A549 (cell line): ENCODE results near the gene FAAP100. TPM values are rescaled to one million over a fixed set of nuclear protein-coding genes. Genes with fewer than 3 reads are reported as not detected.

Experiments
- ATAC-seq, 2 experiments: fragments of 200-7000 bp in 1 of 2; fragments of >200 bp in 1 of 2; cut with Nextera tagmentation in 1 of 2; cut with Tn5 transposase in 1 of 2; 3 replicates each; pipeline versions ENCODE4 v1.8.0 to v1.9.1; 2018 to 2020; ENCODE audit warnings: mild to moderate bottlenecking in 1 of 2, moderate library complexity in 1 of 2
- CTCF ChIA-PET: fragments of 300-600 bp; sonication (Branson Sonifier 250); formaldehyde crosslinking; extraction: SDS; loops from one replicate; lab custom pipeline; 2021; ENCODE audit warnings: antibody characterized with exemption, inconsistent platforms; lab: Yijun Ruan, JAX
- POLR2A ChIA-PET: fragments of 350-600 bp; formaldehyde crosslinking; extraction: SDS; loops from one replicate; lab custom pipeline; 2021; ENCODE audit warnings: antibody characterized with exemption, inconsistent platforms; lab: Yijun Ruan, JAX
- DNase-seq, 2 experiments: peaks; one replicate each; pipeline versions ENCODE4 v3.0.0 to v3.0.0-alpha.2; 2011 to 2016; ENCODE audit warnings: low read depth in 1 of 2, low spot score in 1 of 2
- FAIRE-seq: peaks from 2 replicates; lab custom pipeline; 2011; peaks lifted over from hg19 to GRCh38; lab: Jason Lieb, UNC
- H3K27ac ChIP-seq, 2 experiments: fragments of >200 bp; sonication (Bioruptor Twin); formaldehyde crosslinking; 3 replicates each; pipeline ENCODE4 v1.5.1; 2016 to 2017
- H3K4me1 ChIP-seq: fragments of >200 bp; sonication (Bioruptor Twin); formaldehyde crosslinking; 3 replicates; pipeline ENCODE4 v1.6.1; 2016
- H3K4me2 ChIP-seq: fragments of >200 bp; sonication (Bioruptor Twin); formaldehyde crosslinking; 3 replicates; pipeline ENCODE4 v1.6.1; 2016
- H3K4me3 ChIP-seq: fragments of >200 bp; sonication (Bioruptor Twin); formaldehyde crosslinking; 3 replicates; pipeline ENCODE4 v1.5.1; 2016
- H3K9me3 ChIP-seq: fragments of >200 bp; sonication (Bioruptor Twin); formaldehyde crosslinking; 3 replicates; pipeline ENCODE4 v1.6.1; 2016
- ATOH8 ChIP-seq: fragments of 250-450 bp; sonication (Bioruptor Pico); IDR thresholded peaks from 2 replicates; pipeline ENCODE4 v1.5.0; 2020; ENCODE audit warnings: low read depth, mild to moderate bottlenecking, moderate library complexity
- BHLHE40 ChIP-seq: IDR thresholded peaks from 2 replicates; pipeline ENCODE4 v1.6.1; 2012; ENCODE audit warnings: low read depth, low read length, inconsistent platforms
- CEBPB ChIP-seq, 2 experiments: fragments of >200 bp in 1 of 2; sonication (Bioruptor Twin) in 1 of 2; formaldehyde crosslinking in 1 of 2; IDR thresholded peaks; 2 replicates each; pipeline ENCODE4 v1.6.1; 2012 to 2016
- E2F6 ChIP-seq: IDR thresholded peaks from 2 replicates; pipeline ENCODE4 v1.6.1; 2012; ENCODE audit warnings: low read depth, borderline replicate concordance
- EHF ChIP-seq: fragments of 250-450 bp; sonication (Bioruptor Pico); IDR thresholded peaks from 2 replicates; pipeline ENCODE4 v1.5.0; 2020; ENCODE audit warnings: mild to moderate bottlenecking
- ELK1 ChIP-seq: fragments of 150-350 bp; IDR thresholded peaks from 2 replicates; pipeline ENCODE4 v1.6.1; 2014; ENCODE audit warnings: low read depth, mild to moderate bottlenecking, low read length
- EP300 ChIP-seq, 2 experiments: fragments of >200 bp; sonication (Bioruptor Twin); formaldehyde crosslinking; IDR thresholded peaks; 2 replicates in 1 of 2; 3 replicates in 1 of 2; pipeline ENCODE4 v1.6.1; 2016 to 2017
- FOSB ChIP-seq: fragments of 250-450 bp; sonication (Bioruptor Pico); IDR thresholded peaks from 2 replicates; pipeline ENCODE4 v1.5.0; 2020; ENCODE audit warnings: mild to moderate bottlenecking, moderate library complexity
- FOSL2 ChIP-seq, 2 experiments: fragments of 450-650 bp in 1 of 2; fragments of >200 bp in 1 of 2; sonication (Bioruptor Twin) in 1 of 2; formaldehyde crosslinking; IDR thresholded peaks; 2 replicates each; pipeline versions ENCODE4 v1.5.0 to v1.6.1; 2016 to 2020; ENCODE audit warnings: mild to moderate bottlenecking in 1 of 2, moderate library complexity in 1 of 2
- HDAC2 ChIP-seq: fragments of 200-600 bp; sonication (generic); IDR thresholded peaks from 2 replicates; pipeline ENCODE4 v1.6.1; 2016
- HES2 ChIP-seq: fragments of >200 bp; sonication (Bioruptor Twin); formaldehyde crosslinking; IDR thresholded peaks from 2 replicates; pipeline ENCODE4 v1.6.1; 2016
- HOXB5 ChIP-seq: fragments of 250-450 bp; sonication (Bioruptor Pico); IDR thresholded peaks from 2 replicates; pipeline ENCODE4 v1.5.0; 2020; ENCODE audit warnings: mild to moderate bottlenecking, moderate library complexity
- JUN ChIP-seq, 2 experiments: fragments of >200 bp; sonication (Bioruptor Twin); formaldehyde crosslinking; IDR thresholded peaks; 2 replicates in 1 of 2; 3 replicates in 1 of 2; pipeline ENCODE4 v1.6.1; 2016 to 2017
- JUNB ChIP-seq: fragments of >200 bp; sonication (Bioruptor Twin); formaldehyde crosslinking; IDR thresholded peaks from 2 replicates; pipeline ENCODE4 v1.6.1; 2016
- MAFK ChIP-seq: fragments of 450-650 bp; IDR thresholded peaks from 2 replicates; pipeline ENCODE4 v1.6.1; 2014; ENCODE audit not compliant: partially characterized antibody
- MAX ChIP-seq: IDR thresholded peaks from 2 replicates; pipeline ENCODE4 v1.6.1; 2012
- NFE2L2 ChIP-seq: fragments of 150-350 bp; conservative IDR thresholded peaks from 2 replicates; pipeline ENCODE4 v1.6.1; 2014; ENCODE audit warnings: low read length
- NR3C1 ChIP-seq: fragments of >200 bp; sonication (Bioruptor Twin); formaldehyde crosslinking; IDR thresholded peaks from 3 replicates; pipeline ENCODE4 v1.6.1; 2017
- PBX3 ChIP-seq: IDR thresholded peaks from 2 replicates; pipeline ENCODE4 v1.6.1; 2012
- RAD21 ChIP-seq, 2 experiments: fragments of >200 bp in 1 of 2; sonication (Bioruptor Twin) in 1 of 2; formaldehyde crosslinking in 1 of 2; IDR thresholded peaks in 1 of 2; conservative IDR thresholded peaks in 1 of 2; 2 replicates in 1 of 2; 3 replicates in 1 of 2; pipeline ENCODE4 v1.6.1; 2012 to 2018; ENCODE audit warnings: inconsistent platforms in 1 of 2
- RARB ChIP-seq: fragments of 250-450 bp; sonication (Bioruptor Pico); IDR thresholded peaks from 2 replicates; pipeline ENCODE4 v1.8.0; 2021; ENCODE audit warnings: mild to moderate bottlenecking, moderate library complexity
- RNF2 ChIP-seq: fragments of 200-600 bp; sonication (generic); IDR thresholded peaks from 2 replicates; pipeline ENCODE4 v1.6.1; 2016; ENCODE audit warnings: low read depth, mild to moderate bottlenecking, antibody characterized with exemption, moderate library complexity, borderline replicate concordance
- SMC3 ChIP-seq: fragments of >200 bp; sonication (Bioruptor Twin); formaldehyde crosslinking; IDR thresholded peaks from 3 replicates; pipeline ENCODE4 v1.6.1; 2018; ENCODE audit warnings: inconsistent platforms
- SREBF2 ChIP-seq: fragments of 450-650 bp; IDR thresholded peaks from 2 replicates; pipeline ENCODE4 v1.6.1; 2014; ENCODE audit warnings: mild to moderate bottlenecking, moderate library complexity
- TFCP2L1 ChIP-seq: fragments of 250-450 bp; sonication (Bioruptor Pico); IDR thresholded peaks from 2 replicates; pipeline ENCODE4 v1.5.0; 2021; ENCODE audit warnings: mild to moderate bottlenecking
- ZNF302 ChIP-seq: fragments of 250-450 bp; sonication (Bioruptor Pico); IDR thresholded peaks from 2 replicates; pipeline ENCODE4 v1.9.0; 2021; ENCODE audit warnings: inconsistent platforms, mild to moderate bottlenecking, moderate library complexity
- WGBS: methylation state at CpG from one replicate; pipeline ENCODE4 v1.1.6; 2017; ENCODE audit errors: missing lambda C conversion rate; 5-methylcytosine and 5-hydroxymethylcytosine counted together
- polyA plus RNA-seq, 4 experiments: library from polyadenylated mRNA; depleted of rRNA in 3 of 4; stranded (reverse); fragments of >200 nt; fragmentation: RNase III in 1 of 4; extraction: RNeasy Plus Mini Kit Qiagen cat#74134 plus additional on column Dnase treatment in 1 of 4; gene quantifications; 2 replicates in 3 of 4; 3 replicates in 1 of 4; pipeline ENCODE4 v1.2.3, GENCODE V29; 2011 to 2017

Gene FAAP100
- polyA plus RNA-seq, 2 of the 4 experiments (the other 2 are of a cell fraction), result 5.4 to 16.8 TPM

GRCh38 chr17:81563861-81564586 lies 11.9 kb upstream of the FAAP100 start:
- POLR2A ChIA-PET, result interaction anchor here (0.6 to 1.3 kb wide), 4 partner anchors 11 to 1392 kb away, joined by 3 to 5 read pairs (median 3); no protein-coding TSS in a partner anchor
- TF ChIP-seq NR3C1, result no peak
- peak; percentile 46; the same call in 1 of the 2 replicates for TF ChIP-seq HES2
- peak; percentile 18; the same call in 1 of the 2 replicates for TF ChIP-seq JUNB
- TF ChIP-seq HDAC2, result no peak
- TF ChIP-seq MAX, result peak; percentile 19; the same call in 1 of the 2 replicates
- TF ChIP-seq FOSL2 (IDR thresholded peaks at IDR 0.05), result no peak
- TF ChIP-seq FOSL2 (CRISPR knock-in tag; IDR thresholded peaks at IDR 0.05), result peak; percentile 36; the same call in 1 of the 2 replicates
- TF ChIP-seq MAFK, result no peak
- TF ChIP-seq TFCP2L1 (CRISPR knock-in tag), result no peak
- TF ChIP-seq ELK1, result no peak
- no peak for TF ChIP-seq E2F6
- TF ChIP-seq RAD21 (conservative IDR thresholded peaks at IDR 0.05 in 1 of 2, IDR thresholded peaks at IDR 0.05 in 1 of 2), result peak in 1 of 2 experiments; percentile 32; a peak in 2 of 5 replicates
- TF ChIP-seq RNF2, result no peak
- TF ChIP-seq JUN (IDR thresholded peaks at IDR 0.05), result 0 out of 5 replicates have a peak, but pooled peaks of 1 of the 2 experiments have one; percentile 49
- peak in 1 of 2 experiments; percentile 52; a peak in 1 of 5 replicates for TF ChIP-seq EP300 (IDR thresholded peaks at IDR 0.05)
- TF ChIP-seq CEBPB (IDR thresholded peaks at IDR 0.05), result peak; percentile 82 to 91
- Histone ChIP-seq H3K4me3 (no peak overlapping the region), H3K9me3 (no peaks in the 10 kb centered on the region), H3K4me1 (peaks cover 92% of the 10 kb centered on the region), H3K27ac (peak overlapping the region; percentile 88 to 91), H3K4me2 (peak overlapping the region; percentile 93)
- 34% methylated on average over 10 of the region's 10 CpGs for WGBS
- FAIRE-seq (no peak), DNase-seq (peak in 1 of 2 experiments; percentile 76), ATAC-seq (no peak)
- CTCF ChIA-PET, result interaction anchor here (0.6 to 45.0 kb wide), 8 partner anchors 7 to 1559 kb away, joined by 3 to 1604 read pairs (median 5); partner anchors contain the start of gene FAAP100

- peak overlapping the region; percentile 16 to 88; a peak in 4 of 6 replicates for H3K27ac ChIP-seq
- no peak for DNase-seq
- ChIA-PET CTCF (interaction anchor here (2.1 to 45.0 kb wide), 3 partner anchors 23 to 42 kb away, joined by 6 to 1604 read pairs (median 12); no protein-coding TSS in a partner anchor), POLR2A (no interaction called here)
- peaks cover 88% of the 10 kb centered on the region for H3K4me1 ChIP-seq
- ATAC-seq, result no peak
- no peak overlapping the region for H3K4me3 ChIP-seq
- H3K9me3 ChIP-seq, result no peaks in the 10 kb centered on the region
- 59% methylated on average over 4 of the region's 4 CpGs for WGBS
- no peak overlapping the region for H3K4me2 ChIP-seq
- no peak for FAIRE-seq
- TF ChIP-seq NFE2L2, result no peak
- TF ChIP-seq FOSL2 (IDR thresholded peaks at IDR 0.05), result no peak
- TF ChIP-seq FOSL2 (CRISPR knock-in tag; IDR thresholded peaks at IDR 0.05), result 0 out of 2 replicates have a peak, but pooled peaks have one; percentile 4
Observed at GRCh38 chr17:81561494-81561885, 9.3 kb upstream of the FAAP100 start.

GRCh38 chr17:81558941-81559806 lies 7.0 kb upstream of the FAAP100 start:
- FAIRE-seq (no peak), DNase-seq (peak; percentile 79 to 85), ATAC-seq (peak; percentile 92 to 93)
- CTCF ChIA-PET, result interaction anchor here (0.5 to 45.0 kb wide), 20 partner anchors 9 to 263 kb away, joined by 3 to 1604 read pairs (median 4); partner anchors contain the start of gene ARL16
- Histone ChIP-seq H3K27ac (peak overlapping the region; percentile 58 to 88), H3K4me2 (no peak overlapping the region), H3K4me3 (no peak overlapping the region), H3K9me3 (no peaks in the 10 kb centered on the region), H3K4me1 (peaks cover 82% of the 10 kb centered on the region)
- 64% methylated on average over 25 of the region's 27 CpGs for WGBS
- POLR2A ChIA-PET, result interaction anchor here (0.7 to 2.1 kb wide), 4 partner anchors 21 to 310 kb away, joined by 3 to 6 read pairs (median 6); no protein-coding TSS in a partner anchor
- no peak; a peak in 1 of 5 replicates for TF ChIP-seq EP300 (IDR thresholded peaks at IDR 0.05)
- TF ChIP-seq ATOH8 (CRISPR knock-in tag), result no peak
- TF ChIP-seq ZNF302 (CRISPR knock-in tag), result no peak
- TF ChIP-seq BHLHE40, result no peak
- TF ChIP-seq RARB (CRISPR knock-in tag), result no peak
- no peak for TF ChIP-seq EHF (CRISPR knock-in tag)
- peak; percentile 78 to 85 for TF ChIP-seq RAD21 (conservative IDR thresholded peaks at IDR 0.05 in 1 of 2, IDR thresholded peaks at IDR 0.05 in 1 of 2)
- peak; percentile 91 for TF ChIP-seq SMC3
- TF ChIP-seq FOSB (CRISPR knock-in tag), result no peak
- TF ChIP-seq HOXB5 (CRISPR knock-in tag), result peak; percentile 53; the same call in 1 of the 2 replicates
- no peak for TF ChIP-seq HES2
- TF ChIP-seq PBX3, result no peak
- no peak for TF ChIP-seq SREBF2
